HG02981 (cell line): ENCODE results near the gene VEGFA.

Experiments
- ATAC-seq: cut with Tn5 transposase; IDR thresholded peaks from one replicate; pipeline ENCODE4 v1.9.1; 2021; ENCODE audit warnings: mild to moderate bottlenecking, moderate library complexity; ENCODE audit not compliant: unreplicated experiment

Gene VEGFA

DNA sequence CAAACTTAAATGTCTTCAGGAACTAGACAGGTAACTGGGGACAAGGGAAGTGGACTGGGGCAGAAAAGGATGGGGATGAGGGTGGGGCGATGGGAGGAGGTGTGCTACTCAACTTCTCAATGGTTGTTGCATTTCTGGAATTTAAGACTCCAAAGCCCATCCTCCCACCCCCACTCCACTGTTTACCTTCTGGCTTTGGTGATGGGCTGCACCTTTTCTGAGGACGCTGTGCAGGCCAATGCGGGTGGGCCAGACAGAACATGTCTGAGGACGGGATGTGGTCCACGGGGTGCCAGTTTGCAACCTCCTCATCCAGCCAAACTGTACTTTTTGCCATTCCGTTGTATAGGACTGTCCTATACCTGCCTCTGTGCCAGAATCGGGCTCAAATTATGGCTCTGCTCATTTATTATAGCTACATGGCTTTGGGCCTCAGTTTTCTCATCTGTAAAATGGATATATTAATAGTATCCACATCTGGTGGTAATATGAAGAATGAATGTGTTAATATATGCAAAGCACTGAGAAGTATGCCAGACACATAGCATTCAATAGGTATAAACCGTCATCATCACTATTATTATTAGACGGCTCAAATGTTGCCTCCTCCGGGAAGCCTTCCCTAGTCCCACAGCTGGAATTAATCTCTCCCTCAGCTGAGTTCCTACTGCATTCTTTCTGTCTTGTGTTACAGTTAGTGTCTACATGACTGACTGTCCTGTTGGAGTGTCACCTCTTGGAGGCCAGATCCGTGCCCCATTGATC is 31.0 kb upstream of the VEGFA start:
- no peak for ATAC-seq

DNA sequence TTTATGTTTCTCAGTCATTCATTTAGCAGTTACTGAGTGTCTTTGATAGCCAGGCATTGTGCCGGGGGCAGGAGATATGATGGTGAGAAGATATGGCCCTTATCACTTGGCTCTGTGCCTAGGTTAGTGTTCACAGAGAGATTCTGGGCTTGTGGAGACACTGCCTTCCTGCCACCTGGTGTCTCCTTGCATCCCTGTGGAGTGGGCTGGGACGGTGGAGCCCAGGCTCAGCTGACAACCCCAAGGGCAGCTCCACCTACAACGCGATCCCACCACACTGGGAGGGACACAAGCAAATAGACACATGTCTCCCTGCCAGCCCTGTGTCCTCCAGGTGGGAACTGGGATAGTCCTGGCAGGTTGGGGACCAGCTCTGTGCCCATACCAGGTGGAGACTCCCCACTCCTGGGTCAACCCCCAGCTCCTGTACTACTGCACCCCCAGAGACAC is 30.3 kb upstream of the VEGFA start:
- no peak for ATAC-seq

DNA sequence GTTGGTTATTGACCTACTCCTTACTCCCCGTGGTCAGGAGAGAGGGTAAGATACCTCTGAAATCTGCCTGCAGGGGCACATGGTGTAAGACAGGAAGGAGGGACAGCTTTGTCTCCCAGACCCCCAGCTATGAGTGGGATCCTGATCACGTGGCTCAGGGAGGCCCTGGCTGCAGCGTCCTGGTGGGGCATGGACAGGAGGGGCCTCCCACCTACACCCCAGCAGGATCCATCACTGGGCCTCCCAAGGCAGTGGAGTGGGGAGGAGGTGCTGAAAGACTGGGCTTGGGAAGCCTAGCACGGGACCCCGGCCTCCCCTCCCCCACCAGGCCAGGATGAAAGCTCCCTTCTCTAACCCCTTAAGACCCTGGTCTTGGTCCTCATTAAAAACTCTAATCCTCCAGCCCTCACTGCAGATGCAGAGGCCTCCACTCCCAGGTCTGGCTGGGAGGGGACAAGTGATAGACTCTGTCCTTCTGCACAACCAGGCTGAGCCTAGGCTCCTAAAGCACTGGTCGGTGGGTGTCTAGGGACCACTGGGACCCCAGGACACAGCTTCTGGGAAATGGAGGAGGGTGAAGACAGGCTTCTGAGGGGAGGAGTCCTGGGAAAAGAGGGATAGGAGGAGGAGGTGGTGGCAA is 29.6 kb upstream of the VEGFA start:
- ATAC-seq = no peak

DNA sequence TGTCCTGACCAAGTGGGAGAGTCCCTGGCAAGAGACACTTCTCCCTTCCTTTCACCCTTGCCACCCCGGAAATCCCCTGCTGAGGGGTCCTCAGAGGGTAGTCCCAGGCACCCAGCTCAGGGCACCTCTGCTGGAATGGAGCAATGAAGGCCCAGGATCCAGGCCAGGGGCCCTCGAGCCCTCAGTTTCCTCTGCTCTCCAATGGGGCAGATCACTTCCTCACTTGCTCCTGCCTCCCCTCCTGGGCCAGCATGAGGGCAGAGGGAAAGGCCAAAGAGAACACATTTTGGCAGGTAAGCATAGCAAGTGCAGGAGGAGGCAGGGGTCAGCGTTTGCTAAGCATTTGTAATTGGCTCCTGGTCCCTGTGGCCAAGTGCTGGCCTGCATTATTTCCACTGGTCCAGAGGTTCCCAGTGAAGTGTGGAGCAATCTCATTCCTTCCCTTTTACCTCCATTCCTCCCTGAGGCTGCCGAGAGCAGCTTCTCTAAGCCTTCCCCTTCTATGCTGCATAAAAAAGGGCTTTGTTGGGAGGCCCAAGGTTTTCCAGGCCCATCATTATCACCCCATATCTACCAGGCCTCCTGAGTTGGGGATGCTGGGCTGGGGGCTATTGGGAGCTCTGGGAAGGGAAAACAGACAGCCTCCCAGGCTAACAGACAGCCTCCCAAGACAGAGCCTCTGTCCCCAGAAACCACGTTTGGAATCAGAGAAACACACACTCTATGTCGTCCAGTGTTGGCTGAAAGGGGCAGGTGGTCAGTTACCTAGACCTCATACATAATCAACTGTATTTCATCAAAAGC is 28.8 kb upstream of the VEGFA start:
- no peak for ATAC-seq

DNA sequence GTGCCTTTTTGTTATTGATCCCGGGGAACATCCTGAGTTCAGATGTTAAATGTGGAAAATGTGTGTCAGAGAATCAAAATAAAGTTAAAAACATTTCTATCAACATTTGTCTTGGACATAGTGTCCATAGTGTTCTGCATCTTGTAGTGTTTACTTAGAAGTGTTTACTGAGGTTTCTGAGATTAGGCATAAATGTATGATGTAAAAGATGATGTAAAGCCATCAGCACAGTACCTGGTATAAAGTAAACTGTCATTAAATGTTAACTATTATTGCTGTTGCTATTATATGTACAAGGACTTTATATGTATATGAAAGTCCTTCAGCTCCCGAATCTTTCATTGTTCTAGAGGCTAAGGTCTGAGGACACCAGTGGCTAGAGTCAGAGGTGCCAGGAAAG is 28.2 kb upstream of the VEGFA start:
- no peak for ATAC-seq

DNA sequence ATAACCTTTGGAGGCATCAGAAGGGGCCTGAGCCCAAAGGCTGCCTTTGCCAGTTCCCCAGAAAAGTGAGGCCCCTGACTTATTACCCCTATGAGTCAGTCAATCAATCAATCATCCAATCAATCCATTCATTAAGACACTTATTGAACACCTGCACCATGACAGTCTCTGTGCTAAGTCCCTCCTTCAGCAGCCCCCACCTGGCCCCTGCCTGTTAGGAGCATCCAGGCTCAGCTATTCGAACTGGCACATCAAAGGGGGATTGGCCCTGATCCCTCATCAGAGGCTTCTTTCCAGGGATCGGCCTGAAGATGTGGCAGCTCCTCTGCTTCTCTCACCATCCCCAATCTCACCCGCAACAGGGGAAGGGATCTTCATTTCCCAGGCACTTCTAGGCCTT is 27.7 kb upstream of the VEGFA start:
- ATAC-seq = no peak

DNA sequence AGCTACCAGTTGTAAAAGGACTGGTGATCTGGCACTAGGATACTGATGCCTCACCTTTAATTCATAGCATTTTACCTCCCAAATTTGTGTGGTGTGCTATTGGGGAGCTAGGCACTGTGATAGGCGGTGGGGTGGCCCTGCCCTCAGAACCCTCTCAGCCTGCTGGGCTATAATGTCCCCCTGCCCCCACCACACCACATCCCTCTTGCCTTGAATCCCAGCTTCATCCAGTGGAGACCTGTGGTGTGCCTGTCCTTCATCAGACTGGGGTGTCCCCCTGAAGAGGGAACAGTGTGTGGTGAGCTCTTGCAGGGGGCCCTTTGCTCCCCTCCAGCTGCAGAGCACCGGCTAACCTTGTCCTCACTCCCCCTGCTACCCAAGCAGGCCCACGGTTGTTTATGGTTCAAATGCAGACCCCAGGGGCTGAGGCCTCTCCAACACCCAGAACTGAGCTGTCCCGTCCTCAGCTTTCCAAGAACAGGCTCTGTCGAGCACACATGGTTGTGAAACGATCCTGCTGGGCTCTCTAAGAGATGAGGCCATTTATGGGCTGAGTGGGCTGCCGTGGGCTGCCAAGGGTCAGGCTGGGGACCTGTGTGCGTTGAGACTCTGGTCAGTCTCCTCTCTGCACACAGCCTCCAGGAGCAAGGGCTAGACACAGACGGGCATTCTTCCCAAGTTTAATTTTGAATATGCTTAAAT is 26.9 kb upstream of the VEGFA start:
- ATAC-seq = no peak

DNA sequence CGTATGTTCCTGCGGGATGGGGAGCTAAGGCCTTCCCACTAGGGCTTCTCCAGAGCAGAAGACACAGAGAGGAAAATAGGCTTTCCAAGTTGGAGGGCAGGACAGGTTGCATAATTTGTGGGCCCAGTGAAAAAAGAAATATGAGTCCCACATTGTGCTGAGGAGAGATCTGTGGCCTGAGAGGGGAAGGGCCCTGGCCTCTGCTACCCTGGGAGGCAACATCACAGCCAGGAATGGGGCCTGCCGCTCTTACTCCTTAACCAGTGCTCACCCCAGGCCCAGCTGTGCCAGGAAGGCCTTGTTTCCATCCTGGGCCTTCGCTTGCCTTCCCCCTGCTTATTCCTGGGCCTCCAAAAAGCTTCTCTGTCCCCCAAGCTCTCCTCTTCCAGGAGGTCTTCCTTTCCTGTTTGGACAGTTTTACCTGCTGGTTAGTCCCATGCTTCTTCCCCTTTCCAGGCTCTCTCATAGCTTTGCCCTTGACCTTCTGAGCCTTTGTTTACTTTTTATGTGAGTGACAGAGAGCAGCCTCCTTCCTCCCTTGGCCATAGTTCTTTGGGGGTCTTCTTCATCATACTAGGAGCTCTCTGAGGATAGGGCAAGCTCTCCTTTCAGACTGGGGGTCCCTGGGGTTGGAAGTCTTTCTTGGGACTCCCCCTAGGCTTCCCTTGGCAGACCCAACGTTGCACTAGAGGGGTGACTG is 26.2 kb upstream of the VEGFA start:
- no peak for ATAC-seq

DNA sequence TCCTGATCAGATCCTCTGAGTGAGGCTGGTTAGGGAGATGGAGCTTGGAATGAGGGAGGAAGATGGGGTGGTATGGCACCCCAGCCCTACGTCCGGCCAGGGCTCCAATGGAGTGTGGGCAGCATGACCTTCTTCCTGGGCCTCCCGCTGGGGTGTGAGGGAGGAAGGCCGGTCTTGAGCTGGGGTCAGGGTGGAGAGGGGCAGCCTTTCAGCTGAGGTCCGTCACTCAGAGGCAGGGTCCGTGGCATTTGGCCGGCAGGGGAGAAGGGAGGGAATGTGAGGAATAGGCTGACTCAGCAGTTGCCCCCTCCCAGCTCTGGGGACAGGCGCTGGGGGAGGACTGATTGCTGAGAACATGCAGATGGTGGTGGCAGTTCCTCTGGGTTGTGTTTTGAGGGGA is 25.5 kb upstream of the VEGFA start:
- no peak for ATAC-seq

DNA sequence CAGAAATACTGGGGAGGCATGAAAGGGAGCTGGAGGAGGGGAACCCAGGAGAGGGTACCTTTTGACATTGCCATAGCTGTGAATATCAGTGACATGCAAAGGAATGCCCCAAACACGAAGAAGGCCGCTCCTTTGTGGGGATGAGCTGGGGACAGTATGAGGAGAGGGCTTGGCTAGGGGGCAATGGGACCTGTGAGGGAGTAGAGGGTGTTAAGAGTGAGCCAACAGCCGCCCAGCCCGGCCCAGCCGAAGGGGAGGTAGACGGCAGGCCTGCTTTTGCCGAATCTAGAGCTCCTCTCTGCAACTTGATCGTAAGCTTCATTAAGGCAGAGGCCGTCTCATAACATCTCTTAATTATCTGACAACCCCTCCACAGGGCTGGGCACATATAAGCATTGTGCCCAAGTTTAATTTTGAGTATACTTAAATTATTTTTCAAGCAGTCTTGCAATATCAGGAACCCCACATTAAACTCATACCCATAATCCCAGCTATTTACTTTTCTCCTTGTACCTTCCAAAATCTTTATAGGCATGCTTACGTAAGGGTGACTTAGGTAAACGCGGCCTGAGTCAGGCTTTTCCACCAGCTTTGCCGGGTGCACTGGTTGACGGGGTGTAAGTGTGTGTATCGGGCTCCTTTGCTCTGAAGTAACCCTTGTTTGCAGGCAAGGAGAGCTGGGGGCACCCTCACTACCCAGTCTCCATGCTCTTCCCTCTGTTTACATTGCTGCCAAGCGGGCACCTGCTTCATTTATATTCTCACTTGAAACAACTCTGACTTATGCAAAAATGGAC is 24.9 kb upstream of the VEGFA start:
- no peak for ATAC-seq

DNA sequence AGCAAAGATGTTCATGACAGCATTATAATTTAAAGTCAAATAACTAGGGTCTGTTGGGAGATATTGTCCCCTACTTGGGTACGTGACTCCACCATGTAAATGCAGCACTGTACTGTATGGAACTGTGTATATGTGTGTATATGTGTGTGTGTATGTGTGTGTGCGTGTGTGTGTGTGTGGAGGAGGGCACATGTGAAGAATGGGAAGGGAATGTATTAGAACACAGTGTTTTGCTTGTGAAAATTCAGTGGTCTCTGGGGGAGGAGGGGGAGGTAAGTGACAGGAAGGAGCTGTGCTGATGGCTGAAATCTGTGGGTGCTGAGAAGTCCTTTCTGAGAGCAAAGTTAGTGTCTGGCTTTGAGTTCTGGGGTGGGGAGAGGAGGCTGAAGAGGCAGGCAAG is 23.9 kb upstream of the VEGFA start:
- ATAC-seq = no peak

DNA sequence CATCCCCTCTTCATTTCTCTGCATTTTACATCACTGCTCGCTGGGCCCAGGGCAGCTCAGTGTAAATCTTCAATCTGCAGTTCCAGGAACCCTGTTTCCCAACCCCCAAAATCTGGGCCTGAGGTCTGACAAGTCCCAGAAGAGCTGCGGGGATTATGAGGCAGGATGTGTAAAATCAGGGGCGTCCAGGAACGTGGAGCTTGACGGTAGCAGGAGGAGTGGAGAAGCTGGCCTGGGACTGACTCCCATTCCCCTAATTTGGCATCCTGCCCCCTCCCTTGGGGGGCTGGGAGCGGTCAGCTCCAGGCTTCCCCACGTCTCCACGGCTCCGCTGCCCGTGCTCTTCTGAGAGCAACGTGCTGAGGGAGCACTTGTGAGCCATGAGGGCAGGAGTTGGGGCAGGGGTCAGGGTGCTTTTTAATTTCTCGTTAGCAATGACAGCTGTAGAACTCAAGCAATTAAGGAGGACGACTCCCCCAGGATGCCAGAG is 23.4 kb upstream of the VEGFA start:
- ATAC-seq = no peak

DNA sequence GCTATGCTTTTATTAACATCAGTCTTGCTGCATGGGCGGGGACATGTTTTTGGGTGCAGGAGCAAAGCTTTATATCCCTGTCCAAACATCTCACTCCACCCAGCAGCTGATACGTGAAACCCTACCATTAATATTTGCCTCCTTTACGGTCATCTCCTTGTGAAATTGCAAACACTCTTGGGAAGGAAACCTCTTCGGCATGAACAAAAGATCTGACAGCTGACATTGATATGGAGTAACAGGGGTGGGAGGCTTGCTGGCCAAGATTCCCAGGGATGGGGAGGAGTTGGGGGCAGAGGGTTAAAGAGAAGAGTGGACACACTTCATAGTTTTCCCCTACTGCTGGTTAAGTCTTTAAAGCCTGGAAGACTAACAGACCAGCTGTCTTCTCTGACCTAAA is 22.2 kb upstream of the VEGFA start:
- no peak for ATAC-seq

DNA sequence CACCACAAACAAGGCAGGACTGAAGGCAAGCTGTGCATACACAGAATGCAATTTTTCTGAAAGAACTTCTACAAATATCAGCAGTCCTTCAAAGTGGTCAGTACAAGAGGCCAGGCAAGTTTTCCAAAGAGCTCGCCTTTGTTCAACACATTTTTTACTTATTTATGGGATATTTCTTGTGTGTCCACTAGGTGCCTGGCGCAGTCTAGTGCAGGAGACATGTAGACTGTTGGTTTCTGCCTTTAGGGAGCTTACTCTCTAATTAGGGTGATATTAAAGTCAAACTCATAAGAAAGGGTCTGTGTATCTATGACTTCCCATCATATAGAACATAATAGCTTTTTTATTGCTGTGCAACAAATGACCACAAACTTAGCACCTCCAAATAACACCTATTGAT is 21.2 kb upstream of the VEGFA start:
- ATAC-seq = no peak

DNA sequence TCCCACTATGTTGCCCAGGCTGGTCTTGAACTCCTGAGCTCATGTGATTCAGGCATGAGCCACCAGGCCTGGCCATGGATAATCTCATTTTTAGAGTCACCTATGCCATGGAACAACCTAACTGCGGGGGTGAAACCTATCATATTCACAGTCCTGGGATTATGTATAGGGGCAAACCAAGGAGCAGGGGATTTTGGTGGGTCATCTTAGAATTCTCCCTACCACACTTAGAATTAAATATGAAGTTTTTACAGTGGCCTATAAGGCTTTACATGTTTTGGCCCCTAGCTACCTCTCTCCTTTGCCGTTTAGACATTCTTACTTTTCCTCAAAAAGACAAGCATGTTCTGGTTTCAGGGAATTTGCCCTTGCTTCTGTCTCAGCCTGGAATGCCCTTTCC is 20.6 kb upstream of the VEGFA start:
- ATAC-seq = no peak

DNA sequence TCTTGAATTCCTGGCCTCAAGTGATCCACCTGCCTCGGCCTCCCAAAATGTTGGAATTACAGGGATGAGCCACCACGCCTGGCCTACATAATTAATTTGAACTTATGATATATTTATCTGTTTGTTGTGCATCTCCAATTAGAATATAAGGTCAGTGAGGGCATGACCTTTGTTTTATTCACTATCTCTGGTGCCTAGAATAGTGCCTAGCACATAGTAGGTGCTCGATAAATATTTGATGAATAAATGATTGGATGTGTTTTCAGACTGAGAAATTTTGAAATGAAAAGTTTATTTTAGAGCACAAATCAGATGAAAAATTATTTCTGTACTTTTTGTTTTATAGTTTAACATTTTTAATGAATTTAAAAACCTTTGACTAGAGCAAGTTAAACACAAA is 19.4 kb upstream of the VEGFA start:
- ATAC-seq = no peak

DNA sequence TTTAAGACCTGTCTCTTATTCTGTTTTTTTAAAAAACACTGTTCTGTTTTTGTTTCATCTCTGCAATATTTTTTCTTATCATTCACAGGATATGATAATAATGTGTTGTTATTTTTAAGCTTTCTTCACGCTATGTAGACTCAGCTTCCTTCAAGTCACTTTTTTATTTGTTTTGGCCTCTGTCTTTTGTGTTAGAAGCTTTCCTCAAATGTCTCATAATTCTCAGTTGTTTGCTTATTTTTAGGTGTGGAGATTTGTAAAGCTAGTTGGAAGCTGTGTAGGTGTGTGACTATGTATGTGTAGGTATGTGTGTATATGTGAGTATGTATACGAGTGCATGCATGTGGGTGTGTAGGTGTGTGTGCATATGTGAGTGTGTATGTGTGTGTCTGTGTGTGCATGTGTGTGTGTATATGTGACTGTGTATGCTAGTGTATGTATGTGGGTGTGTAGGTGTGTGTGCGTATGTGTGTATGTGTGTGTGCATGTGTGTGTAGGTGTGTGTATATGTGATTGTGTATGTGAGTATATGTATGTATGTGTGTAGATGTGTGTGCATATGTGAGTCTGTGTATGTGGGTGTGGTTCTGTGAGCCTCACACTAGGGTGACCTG is 16.3 kb upstream of the VEGFA start:
- no peak for ATAC-seq

DNA sequence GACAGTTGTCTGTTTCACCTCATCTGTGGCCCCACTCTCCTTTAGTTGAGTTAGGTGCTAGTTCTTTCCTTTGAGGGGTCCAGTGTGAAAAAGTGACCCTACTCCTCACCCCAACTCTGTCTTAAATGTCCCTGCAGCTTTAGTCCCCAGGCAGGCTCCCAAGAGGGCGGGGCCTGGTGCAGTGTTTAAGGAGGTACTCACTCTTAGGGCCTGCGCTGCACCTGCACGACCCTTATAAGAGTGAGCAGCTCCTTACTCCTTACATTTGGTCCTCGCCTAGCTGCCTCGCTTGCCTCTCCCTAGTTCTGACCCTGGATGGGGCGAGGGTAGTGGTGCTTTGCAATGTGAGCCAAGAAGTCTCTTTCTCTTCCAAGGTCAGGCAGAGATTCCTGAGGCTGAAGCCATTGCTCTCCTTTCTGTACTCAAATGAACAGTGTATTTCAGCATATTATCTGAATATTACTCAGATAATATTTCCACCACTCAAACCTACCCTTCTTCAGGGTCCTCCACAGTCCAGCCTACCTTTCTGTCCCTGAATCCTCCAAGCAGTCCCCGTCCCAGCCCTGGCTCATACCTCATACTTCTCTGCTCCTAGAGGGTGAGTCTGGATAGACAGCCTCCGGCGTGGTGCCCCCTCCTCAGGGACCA is 11.9 kb upstream of the VEGFA start:
- no peak for ATAC-seq

DNA sequence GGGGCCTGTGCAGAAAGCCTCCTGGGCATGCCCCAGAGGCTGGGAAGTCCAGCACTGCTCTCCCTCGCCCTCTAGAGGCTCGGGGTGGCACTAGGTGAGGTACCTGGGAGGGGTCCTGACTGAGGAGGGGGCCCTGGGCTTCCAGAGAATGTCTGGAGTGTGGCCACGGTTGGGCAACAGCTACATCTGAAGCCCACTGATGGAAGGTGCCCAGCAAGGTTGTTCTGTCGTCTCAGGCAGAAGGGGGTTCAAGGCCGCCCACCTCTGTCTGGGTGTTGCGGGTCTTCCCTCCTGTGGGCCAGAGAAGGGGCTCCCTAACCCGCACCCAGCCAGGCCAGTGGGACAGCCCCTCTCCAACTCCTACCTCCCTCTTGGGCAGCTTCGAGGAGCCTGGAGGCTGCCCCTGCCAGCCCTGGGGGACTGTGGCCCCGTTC is 11.4 kb upstream of the VEGFA start:
- no peak for ATAC-seq
